ENCODE data around the gene IRAK2.

- no peak for TF ChIP-seq CTCF (IDR thresholded peaks at IDR 0.05; ENCODE audit: borderline replicate concordance, extremely low read depth, low read length, poor library complexity, severe bottlenecking)
- TF ChIP-seq EZH2 (IDR thresholded peaks at IDR 0.05; ENCODE audit: borderline replicate concordance, low read depth, low read length, severe bottlenecking), result no peak
These were observed 109.1 kb downstream of the IRAK2 start for GRCh38 chr3:10273702-10274305.

Data from DND-41 (cell line).